ENCODE measurements around the gene FTL. TPM values are rescaled to one million over a fixed set of nuclear protein-coding genes. Genes with fewer than 3 reads are reported as not detected.

The FTL gene
- total and polyA plus RNA-seq, 3 donors from 2014 or later, result 746 to 1,424 (median 935) TPM

DNA sequence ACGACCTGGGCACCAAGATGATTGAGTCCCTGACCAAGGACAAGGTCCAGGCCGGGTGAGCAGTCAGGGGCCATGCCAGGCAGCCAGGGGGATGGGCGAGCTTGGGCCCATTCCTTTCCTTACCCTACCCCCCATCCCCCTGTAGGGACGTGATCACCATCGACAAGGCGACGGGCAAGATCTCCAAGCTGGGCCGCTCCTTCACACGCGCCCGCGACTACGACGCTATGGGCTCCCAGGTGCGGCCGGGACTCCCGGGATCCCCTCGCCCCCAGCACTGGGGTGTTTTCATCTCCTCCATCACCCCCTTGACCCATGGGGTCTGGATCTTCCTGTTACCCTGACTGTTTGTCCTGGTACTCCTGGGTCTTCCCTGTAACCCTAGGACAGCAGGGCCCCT is 44.7 kb downstream of the FTL start:
- Histone ChIP-seq H3K4me3 (no peak overlapping the region), H3K9me3 (no peaks in the 10 kb centered on the region), H3K4me1 (no peaks in the 10 kb centered on the region), H3K27ac (no peak overlapping the region), H3K27me3 (no peaks in the 10 kb centered on the region), H3K36me3 (ENCODE audit: low read depth, missing control alignments) (no peaks in the 10 kb centered on the region)
- TF ChIP-seq, protein P1, sequence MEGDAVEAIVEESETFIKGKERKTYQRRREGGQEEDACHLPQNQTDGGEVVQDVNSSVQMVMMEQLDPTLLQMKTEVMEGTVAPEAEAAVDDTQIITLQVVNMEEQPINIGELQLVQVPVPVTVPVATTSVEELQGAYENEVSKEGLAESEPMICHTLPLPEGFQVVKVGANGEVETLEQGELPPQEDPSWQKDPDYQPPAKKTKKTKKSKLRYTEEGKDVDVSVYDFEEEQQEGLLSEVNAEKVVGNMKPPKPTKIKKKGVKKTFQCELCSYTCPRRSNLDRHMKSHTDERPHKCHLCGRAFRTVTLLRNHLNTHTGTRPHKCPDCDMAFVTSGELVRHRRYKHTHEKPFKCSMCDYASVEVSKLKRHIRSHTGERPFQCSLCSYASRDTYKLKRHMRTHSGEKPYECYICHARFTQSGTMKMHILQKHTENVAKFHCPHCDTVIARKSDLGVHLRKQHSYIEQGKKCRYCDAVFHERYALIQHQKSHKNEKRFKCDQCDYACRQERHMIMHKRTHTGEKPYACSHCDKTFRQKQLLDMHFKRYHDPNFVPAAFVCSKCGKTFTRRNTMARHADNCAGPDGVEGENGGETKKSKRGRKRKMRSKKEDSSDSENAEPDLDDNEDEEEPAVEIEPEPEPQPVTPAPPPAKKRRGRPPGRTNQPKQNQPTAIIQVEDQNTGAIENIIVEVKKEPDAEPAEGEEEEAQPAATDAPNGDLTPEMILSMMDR (IDR thresholded peaks at IDR 0.05), result no peak
- no peak for TF ChIP-seq POLR2A (IDR thresholded peaks at IDR 0.05)
- intact Hi-C loops (cut with DNase I; ENCODE audit: low total_unique reads), result no loop called here
- 96 to 98% methylated on average over 8 to 18 of the region's 18 CpGs for WGBS, 2 donors
- no peak for DNase-seq

DNA sequence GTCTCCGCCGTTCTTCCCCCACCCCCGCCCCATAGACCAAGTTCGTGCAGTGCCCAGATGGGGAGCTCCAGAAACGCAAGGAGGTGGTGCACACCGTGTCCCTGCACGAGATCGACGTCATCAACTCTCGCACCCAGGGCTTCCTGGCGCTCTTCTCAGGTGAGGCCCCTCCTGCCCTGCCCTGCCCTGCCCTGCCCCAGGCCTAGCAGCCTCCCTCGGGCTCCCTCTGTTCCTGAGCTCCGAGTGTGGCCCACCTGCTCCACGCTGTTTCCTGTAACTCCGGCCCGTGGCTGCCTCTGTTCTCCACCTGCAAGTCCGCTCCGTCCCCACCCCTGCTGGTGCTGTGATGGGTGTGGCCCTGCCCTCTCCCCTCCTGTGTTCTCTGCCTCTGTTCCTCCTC is 45.3 kb downstream of the FTL start:
- Histone ChIP-seq H3K4me1 (no peaks in the 10 kb centered on the region), H3K9me3 (no peaks in the 10 kb centered on the region), H3K4me3 (no peak overlapping the region), H3K27me3 (no peaks in the 10 kb centered on the region), H3K36me3 (ENCODE audit: low read depth, missing control alignments) (no peaks in the 10 kb centered on the region), H3K27ac (no peak overlapping the region)
- TF ChIP-seq POLR2A (IDR thresholded peaks at IDR 0.05), result no peak
- TF ChIP-seq, protein P1 (IDR thresholded peaks at IDR 0.05), result no peak
- DNase-seq, result no peak
- intact Hi-C loops (cut with DNase I; ENCODE audit: low total_unique reads), result no loop called here
- WGBS, 2 donors, result 86 to 93% methylated on average over 13 to 18 of the region's 18 CpGs

DNA sequence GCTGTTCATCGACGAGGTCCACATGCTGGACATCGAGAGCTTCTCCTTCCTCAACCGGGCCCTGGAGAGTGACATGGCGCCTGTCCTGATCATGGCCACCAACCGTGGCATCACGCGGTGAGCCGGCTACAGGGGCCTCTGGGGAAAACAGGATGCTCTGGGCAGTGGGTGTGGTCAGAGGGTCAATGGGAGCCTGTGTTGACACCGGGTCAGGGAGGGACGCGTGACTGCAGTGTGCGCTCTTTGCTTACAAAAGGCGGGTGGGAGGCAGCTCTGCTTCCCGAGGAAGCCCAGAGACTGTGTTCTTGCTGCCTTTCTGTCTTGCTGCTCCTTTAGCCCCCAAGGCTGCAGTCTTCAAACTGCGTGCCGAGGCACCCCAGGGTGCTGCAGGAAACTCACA is 46.1 kb downstream of the FTL start:
- TF ChIP-seq POLR2A (IDR thresholded peaks at IDR 0.05), result no peak
- TF ChIP-seq, protein P1 (IDR thresholded peaks at IDR 0.05), result no peak
- Histone ChIP-seq H3K4me1 (no peaks in the 10 kb centered on the region), H3K36me3 (ENCODE audit: low read depth, missing control alignments) (no peaks in the 10 kb centered on the region), H3K9me3 (no peaks in the 10 kb centered on the region), H3K27me3 (no peaks in the 10 kb centered on the region), H3K4me3 (no peak overlapping the region), H3K27ac (no peak overlapping the region)
- no peak for DNase-seq
- intact Hi-C loops (cut with DNase I; ENCODE audit: low total_unique reads), result no loop called here
- 93 to 97% methylated on average over 15 to 17 of the region's 17 CpGs for WGBS, 2 donors

DNA sequence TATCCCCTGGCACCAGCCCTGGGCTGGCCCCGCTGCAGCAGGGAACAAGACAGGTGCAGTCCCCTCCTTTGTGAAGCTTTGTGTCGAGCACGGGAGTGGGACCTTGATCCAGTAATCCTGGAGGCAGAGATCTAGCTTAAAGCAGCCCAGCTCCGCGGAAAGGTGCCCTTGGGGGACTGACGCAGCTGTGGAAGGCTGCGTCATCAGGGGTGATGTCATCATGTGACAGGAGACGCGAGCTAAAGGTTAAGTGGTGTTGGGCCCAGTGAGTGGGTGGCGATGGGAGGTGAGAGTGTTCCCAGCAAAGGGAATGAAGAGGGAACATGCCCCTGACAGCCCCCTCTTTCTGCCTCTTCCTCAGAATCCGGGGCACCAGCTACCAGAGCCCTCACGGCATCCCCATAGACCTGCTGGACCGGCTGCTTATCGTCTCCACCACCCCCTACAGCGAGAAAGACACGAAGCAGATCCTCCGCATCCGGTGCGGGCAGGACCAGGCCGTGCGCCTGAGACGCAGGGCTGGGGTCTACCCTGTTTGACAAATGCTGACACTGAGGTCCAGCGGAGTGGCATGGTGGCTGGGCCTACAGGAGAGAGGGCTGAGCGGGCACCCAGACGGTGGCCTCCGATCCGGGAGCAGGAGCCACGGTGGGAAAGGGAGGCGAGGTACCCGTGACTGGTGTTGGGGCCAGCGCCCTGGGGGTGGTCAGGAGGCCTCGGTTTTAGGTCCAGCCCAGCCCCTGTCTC is 49.2 kb downstream of the FTL start:
- Histone ChIP-seq H3K4me1 (peaks cover 13% of the 10 kb centered on the region), H3K27me3 (no peaks in the 10 kb centered on the region), H3K9me3 (no peaks in the 10 kb centered on the region), H3K4me3 (no peak overlapping the region), H3K36me3 (ENCODE audit: low read depth, missing control alignments) (no peaks in the 10 kb centered on the region), H3K27ac (no peak overlapping the region)
- 93% methylated on average over 27 to 32 of the region's 32 CpGs for WGBS, 2 donors
- intact Hi-C loops (cut with DNase I; ENCODE audit: low total_unique reads), result no loop called here
- TF ChIP-seq POLR2A (IDR thresholded peaks at IDR 0.05), result no peak
- TF ChIP-seq, protein P1 (IDR thresholded peaks at IDR 0.05), result no peak
- no peak for DNase-seq

DNA sequence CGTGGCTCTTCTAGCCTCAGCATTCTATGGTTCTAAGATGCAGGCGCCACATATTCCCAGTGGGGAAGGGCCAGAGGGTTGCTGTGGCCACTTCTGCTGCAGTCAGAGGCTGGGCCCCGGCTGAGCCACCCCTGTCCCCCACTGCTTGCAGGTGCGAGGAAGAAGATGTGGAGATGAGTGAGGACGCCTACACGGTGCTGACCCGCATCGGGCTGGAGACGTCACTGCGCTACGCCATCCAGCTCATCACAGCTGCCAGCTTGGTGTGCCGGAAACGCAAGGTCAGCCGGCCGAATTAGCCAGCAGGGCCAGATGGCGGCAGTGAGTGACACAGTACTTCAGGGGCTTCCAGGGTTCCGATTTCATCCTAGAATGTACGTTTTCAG is 49.8 kb downstream of the FTL start:
- intact Hi-C loops (cut with DNase I; ENCODE audit: low total_unique reads), result no loop called here
- WGBS, 2 donors, result 96% methylated on average over 18 of the region's 18 CpGs; no CpG with 5 or more reads in 1 of the 2 donors
- Histone ChIP-seq H3K36me3 (ENCODE audit: low read depth, missing control alignments) (no peaks in the 10 kb centered on the region), H3K9me3 (no peaks in the 10 kb centered on the region), H3K4me1 (peaks cover 16% of the 10 kb centered on the region), H3K27ac (no peak overlapping the region), H3K27me3 (no peaks in the 10 kb centered on the region), H3K4me3 (no peak overlapping the region)
- no peak for DNase-seq
- no peak for TF ChIP-seq POLR2A (IDR thresholded peaks at IDR 0.05)
- TF ChIP-seq, protein P1 (IDR thresholded peaks at IDR 0.05), result no peak

Measured in testis (tissue), 3 donors.